ENCODE data around the gene CEACAM1. TPM values are rescaled to one million over a fixed set of nuclear protein-coding genes. Genes with fewer than 3 reads are reported as not detected.

The CEACAM1 gene
- total and polyA plus RNA-seq, 2 experiments from 2014 or later, result 0.63 to 3.0 TPM

DNA sequence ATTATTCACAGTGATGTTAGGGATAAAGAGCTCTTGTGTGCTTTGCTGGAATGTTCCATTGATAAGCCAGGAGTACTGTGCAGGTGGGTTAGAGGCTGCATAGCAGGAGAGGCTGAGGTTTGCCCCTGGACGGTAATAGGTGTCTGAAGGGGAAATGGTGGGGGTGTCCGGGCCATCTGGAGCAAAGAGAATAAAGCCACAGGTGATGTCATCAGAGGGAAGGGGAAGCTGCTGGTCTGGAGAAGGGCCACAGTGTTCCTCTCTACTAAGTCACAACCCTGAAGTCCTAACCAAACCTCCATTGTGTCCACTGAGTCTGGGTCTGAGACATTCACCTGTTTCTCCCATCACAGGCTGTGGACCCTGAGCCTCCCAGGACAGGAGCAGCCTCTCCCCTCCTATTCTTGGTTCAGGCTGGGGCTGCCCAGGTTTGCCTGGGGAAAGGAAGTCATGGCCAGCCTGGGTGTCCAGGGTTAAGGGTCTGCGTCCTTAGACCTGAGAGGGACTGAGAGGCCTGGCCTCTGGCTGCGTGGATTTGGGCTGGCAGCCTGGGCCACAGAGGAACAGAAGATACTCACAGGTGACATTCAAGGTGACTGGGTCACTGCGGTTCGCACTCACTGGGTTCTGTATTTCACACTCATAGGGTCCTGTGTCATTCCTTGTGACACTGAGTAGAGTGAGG, 6.8 kb downstream of the CEACAM1 start:
- H3K4me1 Mint-ChIP-seq, result peaks cover 8% of the 10 kb centered on the region; the same call in 2 of the 3 replicates
- DNase-seq (ENCODE audit: low spot score), result no peak
- H3K9me3 Mint-ChIP-seq, result peaks cover 3% of the 10 kb centered on the region; the same call in 1 of the 3 replicates
- H3K4me3 ChIP-seq, result no peak overlapping the region
- no peaks in the 10 kb centered on the region for H3F3A ChIP-seq (replicated peaks; ENCODE audit: low read depth)
- no peaks in the 10 kb centered on the region for H3K36me3 Mint-ChIP-seq (ENCODE audit: low read depth)
- H3K27ac ChIP-seq (ENCODE audit: low read depth), result no peak overlapping the region
- no peak for ATAC-seq
- H4K20me1 ChIP-seq (replicated peaks; ENCODE audit: insufficient read depth), result no peaks in the 10 kb centered on the region
- no peak overlapping the region for H3K4me3 Mint-ChIP-seq
- H3K27me3 ChIP-seq (ENCODE audit: insufficient read depth), result no peaks in the 10 kb centered on the region
- H3K79me2 ChIP-seq (replicated peaks; ENCODE audit: insufficient read depth), result no peaks in the 10 kb centered on the region
- no peak overlapping the region for H3K4me2 ChIP-seq
- no peaks in the 10 kb centered on the region for H3K9me2 ChIP-seq (ENCODE audit: insufficient read depth)
- peaks cover 4% of the 10 kb centered on the region for H3K27me3 Mint-ChIP-seq (ENCODE audit: insufficient read depth, low read depth, poor library complexity)
- H3K27ac Mint-ChIP-seq, result no peak overlapping the region
- TF ChIP-seq ZNF331 (CRISPR knock-in tag; IDR thresholded peaks at IDR 0.05; ENCODE audit: low read depth), result no peak
- TF ChIP-seq, protein P1, sequence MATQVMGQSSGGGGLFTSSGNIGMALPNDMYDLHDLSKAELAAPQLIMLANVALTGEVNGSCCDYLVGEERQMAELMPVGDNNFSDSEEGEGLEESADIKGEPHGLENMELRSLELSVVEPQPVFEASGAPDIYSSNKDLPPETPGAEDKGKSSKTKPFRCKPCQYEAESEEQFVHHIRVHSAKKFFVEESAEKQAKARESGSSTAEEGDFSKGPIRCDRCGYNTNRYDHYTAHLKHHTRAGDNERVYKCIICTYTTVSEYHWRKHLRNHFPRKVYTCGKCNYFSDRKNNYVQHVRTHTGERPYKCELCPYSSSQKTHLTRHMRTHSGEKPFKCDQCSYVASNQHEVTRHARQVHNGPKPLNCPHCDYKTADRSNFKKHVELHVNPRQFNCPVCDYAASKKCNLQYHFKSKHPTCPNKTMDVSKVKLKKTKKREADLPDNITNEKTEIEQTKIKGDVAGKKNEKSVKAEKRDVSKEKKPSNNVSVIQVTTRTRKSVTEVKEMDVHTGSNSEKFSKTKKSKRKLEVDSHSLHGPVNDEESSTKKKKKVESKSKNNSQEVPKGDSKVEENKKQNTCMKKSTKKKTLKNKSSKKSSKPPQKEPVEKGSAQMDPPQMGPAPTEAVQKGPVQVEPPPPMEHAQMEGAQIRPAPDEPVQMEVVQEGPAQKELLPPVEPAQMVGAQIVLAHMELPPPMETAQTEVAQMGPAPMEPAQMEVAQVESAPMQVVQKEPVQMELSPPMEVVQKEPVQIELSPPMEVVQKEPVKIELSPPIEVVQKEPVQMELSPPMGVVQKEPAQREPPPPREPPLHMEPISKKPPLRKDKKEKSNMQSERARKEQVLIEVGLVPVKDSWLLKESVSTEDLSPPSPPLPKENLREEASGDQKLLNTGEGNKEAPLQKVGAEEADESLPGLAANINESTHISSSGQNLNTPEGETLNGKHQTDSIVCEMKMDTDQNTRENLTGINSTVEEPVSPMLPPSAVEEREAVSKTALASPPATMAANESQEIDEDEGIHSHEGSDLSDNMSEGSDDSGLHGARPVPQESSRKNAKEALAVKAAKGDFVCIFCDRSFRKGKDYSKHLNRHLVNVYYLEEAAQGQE (IDR thresholded peaks at IDR 0.05; ENCODE audit: unreplicated experiment), result no peak
- no peak for TF ChIP-seq JUNB (IDR thresholded peaks at IDR 0.05; ENCODE audit: unreplicated experiment)
- no peak for TF ChIP-seq EZH2phosphoT487 (IDR thresholded peaks at IDR 0.05; ENCODE audit: unreplicated experiment)
- TF ChIP-seq, protein P2, sequence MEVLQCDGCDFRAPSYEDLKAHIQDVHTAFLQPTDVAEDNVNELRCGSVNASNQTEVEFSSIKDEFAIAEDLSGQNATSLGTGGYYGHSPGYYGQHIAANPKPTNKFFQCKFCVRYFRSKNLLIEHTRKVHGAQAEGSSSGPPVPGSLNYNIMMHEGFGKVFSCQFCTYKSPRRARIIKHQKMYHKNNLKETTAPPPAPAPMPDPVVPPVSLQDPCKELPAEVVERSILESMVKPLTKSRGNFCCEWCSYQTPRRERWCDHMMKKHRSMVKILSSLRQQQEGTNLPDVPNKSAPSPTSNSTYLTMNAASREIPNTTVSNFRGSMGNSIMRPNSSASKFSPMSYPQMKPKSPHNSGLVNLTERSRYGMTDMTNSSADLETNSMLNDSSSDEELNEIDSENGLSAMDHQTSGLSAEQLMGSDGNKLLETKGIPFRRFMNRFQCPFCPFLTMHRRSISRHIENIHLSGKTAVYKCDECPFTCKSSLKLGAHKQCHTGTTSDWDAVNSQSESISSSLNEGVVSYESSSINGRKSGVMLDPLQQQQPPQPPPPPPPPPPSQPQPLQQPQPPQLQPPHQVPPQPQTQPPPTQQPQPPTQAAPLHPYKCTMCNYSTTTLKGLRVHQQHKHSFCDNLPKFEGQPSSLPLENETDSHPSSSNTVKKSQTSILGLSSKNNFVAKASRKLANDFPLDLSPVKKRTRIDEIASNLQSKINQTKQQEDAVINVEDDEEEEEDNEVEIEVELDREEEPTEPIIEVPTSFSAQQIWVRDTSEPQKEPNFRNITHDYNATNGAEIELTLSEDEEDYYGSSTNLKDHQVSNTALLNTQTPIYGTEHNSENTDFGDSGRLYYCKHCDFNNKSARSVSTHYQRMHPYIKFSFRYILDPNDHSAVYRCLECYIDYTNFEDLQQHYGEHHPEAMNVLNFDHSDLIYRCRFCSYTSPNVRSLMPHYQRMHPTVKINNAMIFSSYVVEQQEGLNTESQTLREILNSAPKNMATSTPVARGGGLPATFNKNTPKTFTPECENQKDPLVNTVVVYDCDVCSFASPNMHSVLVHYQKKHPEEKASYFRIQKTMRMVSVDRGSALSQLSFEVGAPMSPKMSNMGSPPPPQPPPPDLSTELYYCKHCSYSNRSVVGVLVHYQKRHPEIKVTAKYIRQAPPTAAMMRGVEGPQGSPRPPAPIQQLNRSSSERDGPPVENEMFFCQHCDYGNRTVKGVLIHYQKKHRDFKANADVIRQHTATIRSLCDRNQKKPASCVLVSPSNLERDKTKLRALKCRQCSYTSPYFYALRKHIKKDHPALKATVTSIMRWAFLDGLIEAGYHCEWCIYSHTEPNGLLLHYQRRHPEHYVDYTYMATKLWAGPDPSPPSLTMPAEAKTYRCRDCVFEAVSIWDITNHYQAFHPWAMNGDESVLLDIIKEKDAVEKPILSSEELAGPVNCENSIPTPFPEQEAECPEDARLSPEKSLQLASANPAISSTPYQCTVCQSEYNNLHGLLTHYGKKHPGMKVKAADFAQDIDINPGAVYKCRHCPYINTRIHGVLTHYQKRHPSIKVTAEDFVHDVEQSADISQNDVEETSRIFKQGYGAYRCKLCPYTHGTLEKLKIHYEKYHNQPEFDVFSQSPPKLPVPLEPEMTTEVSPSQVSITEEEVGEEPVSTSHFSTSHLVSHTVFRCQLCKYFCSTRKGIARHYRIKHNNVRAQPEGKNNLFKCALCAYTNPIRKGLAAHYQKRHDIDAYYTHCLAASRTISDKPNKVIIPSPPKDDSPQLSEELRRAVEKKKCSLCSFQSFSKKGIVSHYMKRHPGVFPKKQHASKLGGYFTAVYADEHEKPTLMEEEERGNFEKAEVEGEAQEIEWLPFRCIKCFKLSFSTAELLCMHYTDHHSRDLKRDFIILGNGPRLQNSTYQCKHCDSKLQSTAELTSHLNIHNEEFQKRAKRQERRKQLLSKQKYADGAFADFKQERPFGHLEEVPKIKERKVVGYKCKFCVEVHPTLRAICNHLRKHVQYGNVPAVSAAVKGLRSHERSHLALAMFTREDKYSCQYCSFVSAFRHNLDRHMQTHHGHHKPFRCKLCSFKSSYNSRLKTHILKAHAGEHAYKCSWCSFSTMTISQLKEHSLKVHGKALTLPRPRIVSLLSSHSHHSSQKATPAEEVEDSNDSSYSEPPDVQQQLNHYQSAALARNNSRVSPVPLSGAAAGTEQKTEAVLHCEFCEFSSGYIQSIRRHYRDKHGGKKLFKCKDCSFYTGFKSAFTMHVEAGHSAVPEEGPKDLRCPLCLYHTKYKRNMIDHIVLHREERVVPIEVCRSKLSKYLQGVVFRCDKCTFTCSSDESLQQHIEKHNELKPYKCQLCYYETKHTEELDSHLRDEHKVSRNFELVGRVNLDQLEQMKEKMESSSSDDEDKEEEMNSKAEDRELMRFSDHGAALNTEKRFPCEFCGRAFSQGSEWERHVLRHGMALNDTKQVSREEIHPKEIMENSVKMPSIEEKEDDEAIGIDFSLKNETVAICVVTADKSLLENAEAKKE (CRISPR knock-in tag; IDR thresholded peaks at IDR 0.05), result no peak
- TF ChIP-seq, protein P3, sequence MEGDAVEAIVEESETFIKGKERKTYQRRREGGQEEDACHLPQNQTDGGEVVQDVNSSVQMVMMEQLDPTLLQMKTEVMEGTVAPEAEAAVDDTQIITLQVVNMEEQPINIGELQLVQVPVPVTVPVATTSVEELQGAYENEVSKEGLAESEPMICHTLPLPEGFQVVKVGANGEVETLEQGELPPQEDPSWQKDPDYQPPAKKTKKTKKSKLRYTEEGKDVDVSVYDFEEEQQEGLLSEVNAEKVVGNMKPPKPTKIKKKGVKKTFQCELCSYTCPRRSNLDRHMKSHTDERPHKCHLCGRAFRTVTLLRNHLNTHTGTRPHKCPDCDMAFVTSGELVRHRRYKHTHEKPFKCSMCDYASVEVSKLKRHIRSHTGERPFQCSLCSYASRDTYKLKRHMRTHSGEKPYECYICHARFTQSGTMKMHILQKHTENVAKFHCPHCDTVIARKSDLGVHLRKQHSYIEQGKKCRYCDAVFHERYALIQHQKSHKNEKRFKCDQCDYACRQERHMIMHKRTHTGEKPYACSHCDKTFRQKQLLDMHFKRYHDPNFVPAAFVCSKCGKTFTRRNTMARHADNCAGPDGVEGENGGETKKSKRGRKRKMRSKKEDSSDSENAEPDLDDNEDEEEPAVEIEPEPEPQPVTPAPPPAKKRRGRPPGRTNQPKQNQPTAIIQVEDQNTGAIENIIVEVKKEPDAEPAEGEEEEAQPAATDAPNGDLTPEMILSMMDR (conservative IDR thresholded peaks at IDR 0.05; ENCODE audit: low read depth in 2 of 2), result no peak
- TF ChIP-seq CREB1 (CRISPR knock-in tag; IDR thresholded peaks at IDR 0.05; ENCODE audit: low read depth), result no peak
- TF ChIP-seq NANOG (IDR thresholded peaks at IDR 0.05; ENCODE audit: borderline replicate concordance), result no peak
- no peak for TF ChIP-seq STAT1 (IDR thresholded peaks at IDR 0.05; ENCODE audit: unreplicated experiment)
- no peak for TF ChIP-seq EZH2 (IDR thresholded peaks at IDR 0.05; ENCODE audit: low read depth, unreplicated experiment)
- 0 out of 2 replicates have a peak, but pooled peaks cover 3% of the 10 kb centered on the region for H3K4me1 ChIP-seq (ENCODE audit: insufficient read depth)
- H2AFZ ChIP-seq, result no peak overlapping the region
- H3K36me3 ChIP-seq (ENCODE audit: insufficient read depth), result no peaks in the 10 kb centered on the region

Measured in GM23338 (cell line).